BJ (cell line): ENCODE measurements around the gene ARHGAP11A. TPM values are rescaled to one million over a fixed set of nuclear protein-coding genes. Genes with fewer than 3 reads are reported as not detected.

Source experiments
- CTCF ChIA-PET: fragments of 350-600 bp; formaldehyde crosslinking; extraction: SDS; loops from one replicate; lab custom pipeline; 2021; ENCODE audit warnings: antibody characterized with exemption, inconsistent platforms; lab: Yijun Ruan, JAX
- POLR2A ChIA-PET: fragments of 300-600 bp; sonication (Branson Sonifier 250); formaldehyde crosslinking; extraction: SDS; loops from one replicate; lab custom pipeline; 2021; ENCODE audit warnings: antibody characterized with exemption; lab: Charles Lee
- DNase-seq: peaks from one replicate; pipeline ENCODE4 v3.0.0-alpha.2; 2011; ENCODE audit warnings: low read depth
- H3K27me3 ChIP-seq: 2 replicates; pipeline ENCODE4 v1.6.0; 2011; ENCODE audit warnings: low read length; ENCODE audit not compliant: control insufficient read depth, insufficient read depth
- H3K36me3 ChIP-seq: 2 replicates; pipeline ENCODE4 v1.5.1; 2011; ENCODE audit warnings: low read length; ENCODE audit not compliant: control insufficient read depth, insufficient read depth
- H3K4me3 ChIP-seq: 2 replicates; pipeline ENCODE4 v1.5.1; 2011; ENCODE audit warnings: low read depth, mild to moderate bottlenecking, control low read depth, low read length
- polyA plus RNA-seq: library from polyadenylated mRNA; depleted of rRNA; stranded (reverse); fragments of >200 nt; gene quantifications from 2 replicates; pipeline ENCODE4 v1.2.3, GENCODE V29; 2011
- TF ChIP-seq, protein P1 (sequence below): IDR thresholded peaks from 2 replicates; pipeline ENCODE4 v1.5.1; 2011; ENCODE audit warnings: low read depth, mild to moderate bottlenecking, control low read depth, inconsistent platforms, low read length, moderate library complexity; ENCODE audit not compliant: insufficient read depth

ARHGAP11A gene
- polyA plus RNA-seq, 1 experiment: 5.5 TPM

DNA sequence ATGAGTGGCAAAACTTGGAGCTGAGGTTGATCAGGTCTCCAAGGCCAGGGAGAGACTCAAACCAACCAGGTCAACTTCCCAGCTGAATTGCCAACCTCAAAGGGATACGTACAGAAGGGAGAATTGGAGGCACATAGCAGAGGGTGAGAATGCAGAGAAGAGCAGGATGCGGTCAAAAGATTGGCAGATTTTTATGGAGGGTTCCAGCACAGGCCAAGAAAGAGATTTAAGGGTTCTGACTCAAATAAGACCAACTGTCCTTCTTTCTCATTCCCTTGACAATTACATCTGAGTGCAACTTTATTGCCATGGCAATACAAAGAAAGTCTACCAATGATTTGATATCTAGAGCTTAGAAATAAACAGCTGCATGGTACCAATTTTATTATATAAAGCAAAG is 59.4 kb downstream of the ARHGAP11A start:
- ChIA-PET POLR2A (no interaction called here), CTCF (interaction anchor here (0.9 to 1.0 kb wide), 2 partner anchors 9 to 59 kb away, joined by 3 read pairs; no protein-coding TSS in a partner anchor)
- H3K36me3 ChIP-seq: no peaks in the 10 kb centered on the region
- no peaks in the 10 kb centered on the region for H3K27me3 ChIP-seq
- TF ChIP-seq, protein P1, sequence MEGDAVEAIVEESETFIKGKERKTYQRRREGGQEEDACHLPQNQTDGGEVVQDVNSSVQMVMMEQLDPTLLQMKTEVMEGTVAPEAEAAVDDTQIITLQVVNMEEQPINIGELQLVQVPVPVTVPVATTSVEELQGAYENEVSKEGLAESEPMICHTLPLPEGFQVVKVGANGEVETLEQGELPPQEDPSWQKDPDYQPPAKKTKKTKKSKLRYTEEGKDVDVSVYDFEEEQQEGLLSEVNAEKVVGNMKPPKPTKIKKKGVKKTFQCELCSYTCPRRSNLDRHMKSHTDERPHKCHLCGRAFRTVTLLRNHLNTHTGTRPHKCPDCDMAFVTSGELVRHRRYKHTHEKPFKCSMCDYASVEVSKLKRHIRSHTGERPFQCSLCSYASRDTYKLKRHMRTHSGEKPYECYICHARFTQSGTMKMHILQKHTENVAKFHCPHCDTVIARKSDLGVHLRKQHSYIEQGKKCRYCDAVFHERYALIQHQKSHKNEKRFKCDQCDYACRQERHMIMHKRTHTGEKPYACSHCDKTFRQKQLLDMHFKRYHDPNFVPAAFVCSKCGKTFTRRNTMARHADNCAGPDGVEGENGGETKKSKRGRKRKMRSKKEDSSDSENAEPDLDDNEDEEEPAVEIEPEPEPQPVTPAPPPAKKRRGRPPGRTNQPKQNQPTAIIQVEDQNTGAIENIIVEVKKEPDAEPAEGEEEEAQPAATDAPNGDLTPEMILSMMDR: no peak
- no peak overlapping the region for H3K4me3 ChIP-seq
- DNase-seq: no peak

DNA sequence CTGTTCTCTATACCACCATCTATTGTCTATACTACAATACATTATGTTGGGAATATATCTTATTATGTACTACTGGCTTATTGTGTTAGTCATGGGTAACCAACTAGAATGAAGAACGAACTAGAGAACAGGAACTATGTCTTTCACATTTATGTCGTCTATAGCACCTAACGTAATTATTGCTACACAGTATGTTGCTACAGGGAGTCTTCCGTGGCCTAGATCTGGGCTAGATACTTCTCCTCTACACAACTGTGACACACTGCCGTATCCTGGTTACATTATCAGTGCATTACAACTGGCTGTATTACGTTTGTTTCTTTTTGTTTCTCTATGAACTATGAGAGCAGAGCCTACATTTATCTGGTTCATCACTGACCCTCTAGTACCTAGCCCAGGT is 60.2 kb downstream of the ARHGAP11A start:
- H3K36me3 ChIP-seq: no peaks in the 10 kb centered on the region
- no peak overlapping the region for H3K4me3 ChIP-seq
- TF ChIP-seq, protein P1: no peak
- H3K27me3 ChIP-seq: no peaks in the 10 kb centered on the region
- no peak for DNase-seq
- ChIA-PET POLR2A (no interaction called here), CTCF (interaction anchor here (0.9 to 1.0 kb wide), 2 partner anchors 10 to 58 kb away, joined by 3 read pairs; no protein-coding TSS in a partner anchor)

DNA sequence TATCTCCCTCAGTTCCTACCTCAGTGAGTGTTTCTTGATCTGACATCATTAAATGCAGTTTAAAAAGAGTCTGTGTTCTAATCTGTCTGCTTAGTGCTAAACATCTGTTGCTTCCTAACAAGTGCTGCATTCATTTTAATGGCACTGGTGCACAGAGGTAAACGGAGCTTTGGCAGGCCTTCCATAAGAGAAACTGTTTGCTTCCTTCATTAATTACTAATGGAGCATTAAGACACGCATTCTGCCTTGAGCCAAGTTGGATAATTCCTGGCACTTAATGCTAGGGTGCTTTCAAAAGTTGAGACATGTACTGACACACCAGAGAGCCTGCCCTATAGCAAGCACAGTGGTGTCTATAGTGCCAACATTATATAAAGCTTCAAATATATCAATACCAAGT is 60.9 kb downstream of the ARHGAP11A start:
- H3K27me3 ChIP-seq: no peaks in the 10 kb centered on the region
- DNase-seq: no peak
- no peak overlapping the region for H3K4me3 ChIP-seq
- H3K36me3 ChIP-seq: no peaks in the 10 kb centered on the region
- POLR2A ChIA-PET: no interaction called here
- CTCF ChIA-PET: interaction anchor here (0.8 kb wide), 1 partner anchor 27 kb away, joined by 4 read pairs; no protein-coding TSS in a partner anchor
- TF ChIP-seq, protein P1: no peak

DNA sequence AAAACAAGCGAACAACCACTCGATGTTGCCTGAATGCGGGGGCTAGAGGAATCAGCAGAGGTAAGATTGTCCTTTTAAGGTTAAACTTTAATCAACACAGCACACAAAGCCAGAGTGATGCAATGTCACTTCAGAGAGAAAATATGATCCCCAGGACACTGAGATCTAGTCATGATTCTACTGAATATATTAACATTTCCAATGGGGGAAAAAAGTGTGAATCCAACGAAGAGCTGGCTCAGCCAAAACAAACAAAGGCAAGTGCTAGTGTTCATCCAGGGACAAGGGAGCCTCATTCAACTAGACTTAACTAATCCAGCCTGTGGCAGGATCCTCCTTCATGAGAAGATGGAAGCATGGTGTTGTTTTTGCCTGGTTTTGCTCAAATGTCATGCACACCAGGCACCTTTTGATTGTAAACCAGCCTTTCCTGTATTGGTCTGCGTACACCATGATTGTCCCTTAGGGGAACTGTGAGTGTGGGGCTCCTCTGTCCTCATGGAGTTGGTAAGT is 62.0 kb downstream of the ARHGAP11A start:
- CTCF ChIA-PET: interaction anchor here (0.8 kb wide), 1 partner anchor 28 kb away, joined by 4 read pairs; no protein-coding TSS in a partner anchor
- Histone ChIP-seq H3K4me3 (no peak overlapping the region), H3K27me3 (no peaks in the 10 kb centered on the region), H3K36me3 (no peaks in the 10 kb centered on the region)
- DNase-seq: no peak
- TF ChIP-seq, protein P1: no peak
- POLR2A ChIA-PET: no interaction called here

DNA sequence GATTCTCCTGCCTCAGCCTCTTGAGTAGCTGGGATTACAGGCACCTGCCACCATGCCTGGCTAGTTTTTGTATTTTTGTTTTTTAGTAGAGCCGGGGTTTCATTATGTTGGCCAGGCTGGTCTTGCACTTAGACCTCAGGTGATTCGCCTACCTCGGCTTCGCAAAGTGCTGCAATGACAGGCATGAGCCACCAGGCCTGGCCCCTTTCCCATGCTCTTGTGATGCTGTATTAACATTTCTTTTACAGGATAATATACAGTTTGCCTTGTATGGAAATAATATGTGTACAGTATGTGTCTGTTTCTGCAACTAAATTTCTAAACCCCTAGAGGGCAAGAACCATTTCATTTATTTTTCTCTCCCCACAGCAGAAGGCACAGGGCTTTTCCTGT is 64.0 kb downstream of the ARHGAP11A start:
- Histone ChIP-seq H3K36me3 (no peaks in the 10 kb centered on the region), H3K27me3 (no peaks in the 10 kb centered on the region), H3K4me3 (no peak overlapping the region)
- TF ChIP-seq, protein P1: no peak
- DNase-seq: no peak
- ChIA-PET POLR2A (interaction anchor here (0.6 kb wide), 1 partner anchor 309 kb away, joined by 14 read pairs; no protein-coding TSS in a partner anchor), CTCF (interaction anchor here (0.8 to 1.1 kb wide), 5 partner anchors 10 to 224 kb away, joined by 3 to 4 read pairs (median 3); no protein-coding TSS in a partner anchor)
